Pancreas (tissue), 10 donors: ENCODE data around the gene TBC1D14. TPM values are rescaled to one million over a fixed set of nuclear protein-coding genes. Genes with fewer than 3 reads are reported as not detected.

Source experiments
- ATAC-seq, 4 donors: fragments of 200-7000 bp; cut with Tn5 transposase; one replicate each; pipeline versions ENCODE4 v1.8.0 to v1.9.1; 2020; ENCODE audit warnings: mild to moderate bottlenecking in 4 of 4, moderate library complexity in 4 of 4
- DNase-seq, 6 donors: peaks; one replicate each; pipeline ENCODE4 v3.0.0-alpha.2; 2020
- FAIRE-seq: peaks from 2 replicates; lab custom pipeline; 2012; peaks lifted over from hg19 to GRCh38; lab: Jason Lieb, UNC
- H3K27ac ChIP-seq, 4 donors: fragments of 200-600 bp; sonication (generic); 1 replicate in 3 of 4; 2 replicates in 1 of 4; pipeline versions ENCODE4 v1.5.0 to v1.8.0; 2020
- H3K27me3 ChIP-seq, 4 donors: fragments of 200-600 bp; one replicate each; pipeline ENCODE4 v1.8.0; 2021
- H3K36me3 ChIP-seq, 3 donors: fragments of 200-600 bp; sonication (generic) in 1 of 3; one replicate each; pipeline versions ENCODE4 v1.5.0 to v1.8.0; 2020 to 2021
- H3K4me1 ChIP-seq, 3 donors: fragments of 200-600 bp; one replicate each; pipeline ENCODE4 v1.8.0; 2021
- H3K4me3 ChIP-seq, 4 donors: fragments of 200-600 bp; sonication (generic) in 2 of 4; one replicate each; pipeline versions ENCODE4 v1.5.0 to v1.8.0; 2020 to 2021
- H3K9me3 ChIP-seq, 4 donors: fragments of 200-600 bp; one replicate each; pipeline ENCODE4 v1.8.0; 2021
- CTCF ChIP-seq, 4 donors: fragments of 200-600 bp; sonication (generic) in 3 of 4; IDR thresholded peaks; one replicate each; pipeline versions ENCODE4 v1.5.0 to v1.8.0; 2021; ENCODE audit warnings: antibody characterized with exemption in 4 of 4
- WGBS, 2 donors: extraction: QIAGEN DNeasy Blood & Tissue Kit; methylation state at CpG; one replicate each; pipeline ENCODE4 v1.1.7; 2013; 5-methylcytosine and 5-hydroxymethylcytosine counted together
- intact Hi-C, 3 donors: fragments of 100-400 bp; cut with DNase I; formaldehyde crosslinking; loops; one replicate each; pipeline versions ENCODE4 v1.11.1 to v1.14.2; 2022
- polyA plus RNA-seq, 2 donors: library from polyadenylated mRNA; stranded (reverse); fragments of 200-250 nt; gene quantifications; one replicate each; pipeline ENCODE4 v1.2.3, GENCODE V29; 2013
- total RNA-seq, 6 donors: library from RNA; stranded (reverse); fragmentation: NEBNext Ultra II Directional in 4 of 6; extraction: Animal tissue kit (Norgen Biotek cat#: 25700) in 4 of 6; gene quantifications; one replicate each; pipeline versions ENCODE4 v1.2.1 to v1.2.4, GENCODE V29; 2021 to 2023
- donor health status: healthy with polysubstance abuse.
- donor health status: DM: no; HTN: no; CAD: no; lungs with moderate emphysema.
- donor health status: DM: no; HTN: no; CAD: no.
- donor health status: control.
- donor health status: control.
- donor health status: Bipolar disorder and iron deficiency.
- donor health status: DM: yes; HTN: yes; CAD: no.
- donor health status: DM: no; HTN: no; CAD: no.
- donor health status: DM: no; HTN: no; CAD: no.
- donor health status: DM: yes; HTN: yes; CAD: no.

The TBC1D14 gene
- total and polyA plus RNA-seq, 8 donors: 8.9 to 23.9 (median 14.8) TPM

DNA sequence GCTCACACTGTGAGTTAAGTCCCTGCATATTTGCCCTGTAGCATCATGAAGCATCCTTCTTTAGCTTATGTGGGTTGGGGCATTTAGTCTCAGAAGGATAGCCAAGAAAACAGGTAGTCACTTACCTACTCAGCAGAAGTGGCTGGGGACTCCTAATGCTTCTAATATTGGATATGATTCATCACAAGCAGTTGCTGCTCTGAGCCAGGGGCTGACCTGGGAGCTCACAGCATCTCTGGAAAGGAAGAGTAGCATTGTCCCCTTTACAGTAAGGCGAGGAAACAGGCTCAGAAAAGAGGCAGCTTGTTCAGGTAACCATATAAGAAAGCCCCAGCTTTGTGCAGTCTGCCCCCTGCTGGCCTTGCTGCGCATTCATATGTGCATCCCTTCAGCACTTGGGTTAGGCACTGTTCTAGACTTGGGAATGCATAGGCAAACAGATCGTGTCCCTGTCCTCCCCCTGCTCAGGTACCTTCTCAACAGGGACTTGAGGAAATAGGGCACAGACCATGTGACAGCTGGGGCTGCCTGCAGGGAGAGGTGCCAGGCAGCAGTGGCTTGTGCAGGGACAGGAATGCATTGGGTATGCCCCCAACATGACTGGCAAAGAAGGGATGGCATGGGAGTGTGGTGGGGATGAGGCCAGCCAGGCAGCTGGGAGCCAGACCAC is 35.7 kb upstream of the TBC1D14 start:
- ATAC-seq: peak; percentile 85 to 91 (median 90)
- peaks cover 0 to 33% (median 4%) of the 10 kb centered on the region in 3 donors for H3K36me3 ChIP-seq
- WGBS, 2 donors: 24 to 29% methylated on average over 3 of the region's 3 CpGs

GRCh38 chr4:6874981-6875380 is 34.6 kb upstream of the TBC1D14 start:
- H3K27ac ChIP-seq: no peak overlapping the region
- no peak for FAIRE-seq
- no peak for TF ChIP-seq CTCF (IDR thresholded peaks at IDR 0.05)
- H3K4me1 ChIP-seq: no peaks in the 10 kb centered on the region
- ATAC-seq: no peak
- H3K9me3 ChIP-seq: no peaks in the 10 kb centered on the region
- WGBS, 2 donors: 95 to 96% methylated on average over 4 of the region's 4 CpGs
- H3K4me3 ChIP-seq: no peak overlapping the region
- no peaks in the 10 kb centered on the region for H3K27me3 ChIP-seq
- intact Hi-C loops: loop anchor here in 2 of 3 donors (5.0 to 10.0 kb wide), 2 partner anchors 150 to 153 kb away; no protein-coding TSS in a partner anchor
- H3K36me3 ChIP-seq: peaks cover 0 to 39% (median 4%) of the 10 kb centered on the region in 3 donors
- DNase-seq: no peak

More for the DNA sequence above, 35.7 kb upstream of the TBC1D14 start:
- no peak overlapping the region for H3K27ac ChIP-seq
- FAIRE-seq: no peak
- DNase-seq: peak; percentile 46 to 90 (median 77)
- H3K9me3 ChIP-seq: no peaks in the 10 kb centered on the region
- intact Hi-C loops: loop anchor here (2.0 to 10.0 kb wide), 3 partner anchors 149 to 153 kb away; no protein-coding TSS in a partner anchor
- TF ChIP-seq CTCF (IDR thresholded peaks at IDR 0.05): peak; percentile 74 to 90 (median 80)
- no peak overlapping the region for H3K4me3 ChIP-seq
- no peaks in the 10 kb centered on the region for H3K4me1 ChIP-seq
- no peaks in the 10 kb centered on the region for H3K27me3 ChIP-seq

DNA sequence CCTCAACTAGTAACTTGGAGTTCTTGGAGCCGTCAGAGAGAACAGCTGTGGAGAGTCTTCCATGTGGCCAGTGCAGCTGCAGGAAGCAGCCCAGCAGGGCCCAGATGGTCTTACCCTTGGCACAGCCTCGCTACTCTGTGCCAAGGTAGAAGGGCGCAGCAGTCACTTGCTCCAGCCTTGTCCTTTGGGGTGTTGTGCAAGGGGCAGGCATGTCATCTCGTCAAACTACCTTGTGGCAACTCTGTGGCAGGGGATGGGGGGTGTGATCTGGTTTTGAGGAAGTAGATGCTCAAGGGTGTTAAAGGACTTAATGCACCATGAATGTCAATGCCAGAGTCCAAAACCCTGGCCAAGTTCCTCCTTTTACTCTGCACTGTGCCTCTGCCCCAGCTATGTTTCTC is 34.2 kb upstream of the TBC1D14 start:
- intact Hi-C loops: loop anchor here in 1 of 3 donors (10.0 kb wide), 1 partner anchor 151 kb away; no protein-coding TSS in a partner anchor
- ATAC-seq (peak in 3 of 4 donors; percentile 23 to 62 (median 30)), FAIRE-seq (no peak), DNase-seq (peak in 1 of 6 donors; percentile 25)
- Histone ChIP-seq H3K4me3 (no peak overlapping the region), H3K27me3 (no peaks in the 10 kb centered on the region), H3K36me3 (peaks cover 0 to 39% (median 4%) of the 10 kb centered on the region in 3 donors), H3K27ac (no peak overlapping the region), H3K9me3 (no peaks in the 10 kb centered on the region), H3K4me1 (no peaks in the 10 kb centered on the region)
- WGBS, 2 donors: 76 to 85% methylated on average over 4 of the region's 4 CpGs
- TF ChIP-seq CTCF (IDR thresholded peaks at IDR 0.05): no peak

- ATAC-seq: no peak
- intact Hi-C loops: loop anchor here in 1 of 3 donors (10.0 kb wide), 1 partner anchor 152 kb away; no protein-coding TSS in a partner anchor
- no peak for TF ChIP-seq CTCF (IDR thresholded peaks at IDR 0.05)
- no peak for FAIRE-seq
- Histone ChIP-seq H3K9me3 (no peaks in the 10 kb centered on the region), H3K4me3 (no peak overlapping the region), H3K4me1 (no peaks in the 10 kb centered on the region), H3K27me3 (no peaks in the 10 kb centered on the region), H3K36me3 (peaks cover 0 to 43% (median 8%) of the 10 kb centered on the region in 3 donors), H3K27ac (no peak overlapping the region)
- 93 to 94% methylated on average over 5 of the region's 5 CpGs for WGBS, 2 donors
- no peak for DNase-seq
These were observed 33.2 kb upstream of the TBC1D14 start for GRCh38 chr4:6876440-6876839.

- ATAC-seq (no peak), DNase-seq (no peak), FAIRE-seq (no peak)
- no peaks in the 10 kb centered on the region for H3K4me1 ChIP-seq
- no peak for TF ChIP-seq CTCF (IDR thresholded peaks at IDR 0.05)
- H3K9me3 ChIP-seq: no peaks in the 10 kb centered on the region
- no peaks in the 10 kb centered on the region for H3K27me3 ChIP-seq
- peaks cover 4 to 43% (median 6%) of the 10 kb centered on the region in 3 donors for H3K36me3 ChIP-seq
- H3K4me3 ChIP-seq: no peak overlapping the region
- intact Hi-C loops: loop anchor here in 1 of 3 donors (10.0 kb wide), 1 partner anchor 152 kb away; no protein-coding TSS in a partner anchor
- WGBS, 2 donors: 93 to 95% methylated on average over 14 of the region's 14 CpGs
- no peak overlapping the region for H3K27ac ChIP-seq
These were observed 32.6 kb upstream of the TBC1D14 start for GRCh38 chr4:6877067-6877466.
